ENCODE measurements around the gene SCFD2.
"Not testable (repeated sequence)": the region's sequence is repeated elsewhere in the genome, so short reads cannot be mapped to it uniquely, and the experiment has no call there.

Gene SCFD2

DNA sequence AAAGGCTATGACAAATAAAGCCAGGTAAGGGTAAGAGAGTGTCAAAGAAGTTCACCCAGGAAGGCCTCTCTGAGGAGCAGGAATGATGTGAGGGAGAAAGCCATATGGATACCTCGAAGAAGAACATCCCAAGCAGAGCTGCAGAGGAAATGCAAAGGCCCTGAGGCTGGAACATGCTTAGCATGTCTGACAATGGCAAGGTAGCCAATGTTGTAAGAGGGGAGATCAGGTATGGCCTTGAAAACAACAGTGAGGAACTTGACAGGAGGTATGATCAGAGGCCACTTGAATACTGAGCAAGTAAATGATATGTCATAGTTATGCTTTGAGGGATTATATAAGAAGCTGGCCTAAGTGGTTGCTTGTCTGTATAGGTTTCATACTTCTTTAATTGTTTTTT is 3.8 kb downstream of the SCFD2 start:
- H3K9me3 ChIP-seq (ENCODE audit: low read length) = no peaks in the 10 kb centered on the region
- no peak overlapping the region for H2AFZ ChIP-seq (ENCODE audit: low read depth, low read length)
- no peaks in the 10 kb centered on the region for H3K27me3 ChIP-seq (ENCODE audit: insufficient read depth, low read length)
- H3K4me3 ChIP-seq (ENCODE audit: low read length) = no peak overlapping the region
- H3K4me1 ChIP-seq (ENCODE audit: insufficient read depth, low read length) = peaks cover 8% of the 10 kb centered on the region
- no peaks in the 10 kb centered on the region for H3K36me3 ChIP-seq (ENCODE audit: insufficient read depth, low read length)

DNA sequence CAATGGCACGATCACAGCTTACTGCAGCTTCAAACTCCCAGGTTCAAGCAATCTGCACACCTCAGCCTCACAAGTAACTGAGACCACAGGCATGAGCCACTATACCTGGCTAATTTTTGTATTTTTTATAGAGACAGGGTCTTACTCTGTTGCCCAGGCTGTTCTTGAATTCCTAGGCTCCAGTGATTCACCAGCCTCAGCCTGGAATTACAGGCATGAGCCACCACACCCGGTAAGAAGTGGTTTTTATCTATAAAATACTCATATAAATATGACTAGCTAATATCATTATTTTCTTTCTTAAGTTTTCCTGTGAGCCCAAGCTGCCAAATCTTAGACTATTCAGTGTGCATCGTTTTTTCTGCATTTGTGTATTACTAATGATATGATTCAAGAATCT is 4.4 kb downstream of the SCFD2 start:
- no peak overlapping the region for H3K4me3 ChIP-seq (ENCODE audit: low read length)
- H2AFZ ChIP-seq (ENCODE audit: low read depth, low read length) = no peak overlapping the region
- H3K9me3 ChIP-seq (ENCODE audit: low read length) = no peaks in the 10 kb centered on the region
- no peaks in the 10 kb centered on the region for H3K36me3 ChIP-seq (ENCODE audit: insufficient read depth, low read length)
- H3K27me3 ChIP-seq (ENCODE audit: insufficient read depth, low read length) = no peaks in the 10 kb centered on the region
- H3K4me1 ChIP-seq (ENCODE audit: insufficient read depth, low read length) = peaks cover 8% of the 10 kb centered on the region

DNA sequence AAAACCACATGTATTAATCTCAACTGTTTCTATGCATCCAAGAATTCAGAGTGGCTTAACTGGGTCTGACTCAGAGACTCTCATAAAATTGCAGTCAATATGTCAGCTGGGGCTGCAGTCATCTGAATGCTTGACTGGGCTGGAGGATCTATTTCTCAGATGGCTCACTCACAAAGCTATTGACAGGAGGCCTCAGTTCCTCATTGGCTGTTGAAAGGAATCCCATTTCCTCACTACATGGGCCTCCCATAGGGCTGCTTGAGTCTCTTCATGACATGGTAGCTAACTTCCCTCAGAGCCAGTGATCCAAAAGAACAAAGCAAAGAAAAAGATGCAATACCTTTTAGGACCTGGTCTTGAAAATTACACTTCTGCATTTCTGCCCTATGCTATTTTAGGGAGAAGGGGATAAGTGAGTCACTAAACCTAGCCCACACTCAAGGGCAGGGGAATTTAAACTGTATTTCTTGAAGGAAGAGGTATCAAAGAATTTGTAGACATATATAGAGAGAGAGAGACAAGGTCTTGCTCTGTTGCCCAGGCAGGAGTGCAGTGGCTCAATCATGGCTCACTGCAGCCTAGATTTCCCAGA is 9.8 kb downstream of the SCFD2 start:
- Histone ChIP-seq H3K4me3 (ENCODE audit: low read length) (no peak overlapping the region), H3K36me3 (ENCODE audit: insufficient read depth, low read length) (no peaks in the 10 kb centered on the region), H3K27me3 (ENCODE audit: insufficient read depth, low read length) (no peaks in the 10 kb centered on the region), H3K9me3 (ENCODE audit: low read length) (peaks cover 5% of the 10 kb centered on the region), H3K4me1 (ENCODE audit: insufficient read depth, low read length) (no peaks in the 10 kb centered on the region), H2AFZ (ENCODE audit: low read depth, low read length) (no peak overlapping the region)

DNA sequence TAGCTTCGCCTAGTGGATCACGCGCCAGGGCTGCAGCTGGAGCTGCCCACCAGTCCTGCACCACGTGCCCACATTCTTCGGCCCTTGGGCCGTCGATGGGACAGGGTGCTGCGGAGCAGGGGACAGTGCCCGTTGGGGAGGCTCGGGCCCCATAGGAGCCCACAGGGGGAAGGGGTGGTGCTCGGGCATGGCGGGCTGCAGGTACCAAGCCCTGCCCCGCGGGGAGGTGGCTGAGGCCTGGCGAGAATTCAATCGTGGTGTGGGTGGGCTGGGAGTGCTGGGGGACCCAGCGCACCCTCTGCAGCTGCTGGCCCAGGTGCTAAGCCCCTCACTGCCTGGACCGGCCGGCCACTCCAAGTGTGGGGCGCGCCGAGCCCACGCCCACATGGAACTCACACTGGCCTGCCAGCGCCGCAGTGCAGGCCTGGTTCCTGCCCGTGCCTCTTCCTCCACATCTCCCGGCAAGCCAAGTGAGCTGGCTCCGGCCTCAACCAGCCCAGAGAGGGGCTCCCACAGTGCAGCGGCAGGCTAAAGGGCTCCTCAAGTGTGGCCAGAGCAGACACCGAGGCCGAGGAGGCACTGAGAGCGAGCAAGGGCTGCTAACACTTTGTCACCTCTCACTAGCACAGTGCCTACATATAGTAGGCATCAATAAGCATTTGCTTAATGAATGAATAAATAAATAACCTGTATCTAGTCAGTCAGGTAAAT is 11.7 kb downstream of the SCFD2 start:
- Histone ChIP-seq H3K4me3 (ENCODE audit: low read length) (no peak overlapping the region), H2AFZ (ENCODE audit: low read depth, low read length) (no peak overlapping the region), H3K4me1 (ENCODE audit: insufficient read depth, low read length) (no peaks in the 10 kb centered on the region), H3K36me3 (ENCODE audit: insufficient read depth, low read length) (no peaks in the 10 kb centered on the region), H3K9me3 (ENCODE audit: low read length) (peaks cover 5% of the 10 kb centered on the region), H3K27me3 (ENCODE audit: insufficient read depth, low read length) (no peaks in the 10 kb centered on the region)

DNA sequence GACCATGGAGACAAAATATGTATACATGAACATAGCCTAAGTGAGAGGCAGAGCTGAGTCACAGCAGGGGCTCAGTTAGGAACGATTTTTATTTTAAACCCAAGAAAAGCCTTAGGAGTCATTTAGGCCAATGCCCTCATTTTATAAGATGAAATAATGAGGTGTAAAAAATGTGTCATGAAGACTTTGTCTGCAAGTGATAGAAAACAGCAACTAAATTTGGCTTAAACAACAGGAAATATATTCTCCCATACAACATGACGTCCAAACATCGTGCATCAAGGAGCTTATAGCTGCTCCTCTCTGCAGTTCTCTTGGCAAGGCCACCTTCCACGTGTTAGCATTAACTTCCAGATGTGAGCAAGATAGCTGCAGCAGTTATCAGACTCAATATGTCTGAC is 16.8 kb downstream of the SCFD2 start:
- Histone ChIP-seq H3K36me3 (ENCODE audit: insufficient read depth, low read length) (no peaks in the 10 kb centered on the region), H3K27me3 (ENCODE audit: insufficient read depth, low read length) (no peaks in the 10 kb centered on the region), H3K4me3 (ENCODE audit: low read length) (no peak overlapping the region), H3K9me3 (ENCODE audit: low read length) (peaks cover 3% of the 10 kb centered on the region), H2AFZ (ENCODE audit: low read depth, low read length) (no peak overlapping the region), H3K4me1 (ENCODE audit: insufficient read depth, low read length) (no peaks in the 10 kb centered on the region)

DNA sequence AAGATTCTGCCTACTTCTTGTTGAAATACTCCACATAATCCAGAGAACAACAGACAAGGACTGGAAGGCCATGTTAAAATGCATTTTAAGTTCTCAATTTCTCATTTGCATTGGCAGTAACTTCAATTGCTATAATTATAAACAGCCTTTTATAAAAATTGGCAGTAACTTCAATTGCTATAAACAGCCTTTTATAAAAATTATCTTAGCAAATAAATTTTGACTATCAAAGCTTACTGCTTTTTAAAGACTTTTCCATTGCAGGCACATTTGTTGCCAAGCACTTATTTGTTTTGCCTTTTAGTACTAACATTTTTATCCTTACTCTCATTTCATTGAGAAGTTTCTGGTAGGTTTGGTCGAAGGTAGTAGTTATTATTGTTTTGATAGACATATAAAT is 17.8 kb downstream of the SCFD2 start:
- Histone ChIP-seq H3K27me3 (ENCODE audit: insufficient read depth, low read length) (no peaks in the 10 kb centered on the region), H2AFZ (ENCODE audit: low read depth, low read length) (no peak overlapping the region), H3K9me3 (ENCODE audit: low read length) (no peaks in the 10 kb centered on the region), H3K36me3 (ENCODE audit: insufficient read depth, low read length) (no peaks in the 10 kb centered on the region), H3K4me1 (ENCODE audit: insufficient read depth, low read length) (no peaks in the 10 kb centered on the region), H3K4me3 (ENCODE audit: low read length) (no peak overlapping the region)

DNA sequence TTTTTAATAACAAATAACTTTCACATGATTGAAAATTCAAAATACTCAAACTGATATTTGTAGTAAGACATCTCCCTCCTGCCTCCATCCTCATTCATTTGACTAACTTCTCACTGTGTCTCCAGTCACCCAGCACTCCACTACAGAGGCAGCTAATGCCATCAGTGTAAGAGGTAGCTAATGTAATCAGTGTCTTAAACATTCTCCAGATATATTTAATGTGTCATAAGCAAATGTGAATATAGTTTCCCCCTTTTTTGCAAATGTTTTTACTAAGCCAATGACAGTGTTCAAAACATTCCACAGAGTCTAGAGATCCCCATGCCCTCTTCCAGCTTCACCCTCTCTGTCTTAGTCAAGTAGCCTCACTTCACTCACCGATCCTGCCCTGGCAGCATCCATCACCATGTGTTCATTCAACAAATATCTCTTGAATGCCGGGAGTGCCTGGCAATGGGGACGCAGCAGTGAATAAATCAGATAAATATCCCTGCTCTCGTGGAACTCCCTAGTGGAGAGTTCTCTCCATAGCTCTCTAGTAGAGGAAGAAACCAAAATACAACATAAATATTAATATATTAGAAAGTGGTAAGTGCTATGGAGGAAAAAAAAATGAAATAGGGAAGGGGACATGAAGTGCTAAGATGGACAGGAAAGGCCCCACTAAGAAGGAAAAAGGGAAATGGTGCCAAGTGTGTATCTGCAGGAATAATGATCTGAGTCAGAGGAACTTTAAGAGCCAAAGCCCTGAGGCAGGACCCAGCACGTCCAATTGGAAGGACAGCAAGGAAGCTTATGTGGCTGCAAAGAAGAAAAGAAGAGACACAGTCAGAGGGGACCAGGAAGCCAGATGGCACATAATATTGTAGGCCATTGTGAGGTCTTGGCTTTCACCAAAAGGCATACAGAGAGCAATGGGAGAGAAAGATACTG is 18.7 kb downstream of the SCFD2 start:
- no peak overlapping the region for H2AFZ ChIP-seq (ENCODE audit: low read depth, low read length)

DNA sequence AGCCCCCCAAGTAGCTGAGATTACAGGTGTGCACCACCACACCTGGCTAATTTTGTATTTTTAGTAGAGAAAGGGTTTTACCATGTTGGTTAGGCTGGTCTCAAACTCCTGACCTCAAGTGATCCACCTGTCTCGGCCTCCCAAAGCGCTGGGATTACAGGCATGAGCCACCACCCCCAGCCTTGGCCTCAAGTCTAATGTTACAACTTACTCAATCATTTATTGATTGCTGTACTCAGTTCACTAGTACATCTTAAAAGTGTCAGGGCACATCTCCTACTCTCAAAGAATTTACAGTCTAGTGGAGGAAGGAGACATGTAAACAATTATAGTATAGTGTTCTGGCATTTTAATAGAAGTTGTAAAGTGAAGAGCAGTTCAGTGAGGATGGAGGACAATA is 19.5 kb downstream of the SCFD2 start:
- not testable (repeated sequence) for H3K27me3 ChIP-seq (ENCODE audit: insufficient read depth, low read length); H3K9me3 ChIP-seq (ENCODE audit: low read length); H3K4me3 ChIP-seq (ENCODE audit: low read length); H2AFZ ChIP-seq (ENCODE audit: low read depth, low read length); H3K4me1 ChIP-seq (ENCODE audit: insufficient read depth, low read length); H3K36me3 ChIP-seq (ENCODE audit: insufficient read depth, low read length)

More for the DNA sequence above, 18.7 kb downstream of the SCFD2 start:
- Histone ChIP-seq H3K36me3 (ENCODE audit: insufficient read depth, low read length) (no peaks in the 10 kb centered on the region), H3K4me3 (ENCODE audit: low read length) (no peak overlapping the region), H3K27me3 (ENCODE audit: insufficient read depth, low read length) (no peaks in the 10 kb centered on the region), H3K4me1 (ENCODE audit: insufficient read depth, low read length) (no peaks in the 10 kb centered on the region), H3K9me3 (ENCODE audit: low read length) (no peaks in the 10 kb centered on the region)

DNA sequence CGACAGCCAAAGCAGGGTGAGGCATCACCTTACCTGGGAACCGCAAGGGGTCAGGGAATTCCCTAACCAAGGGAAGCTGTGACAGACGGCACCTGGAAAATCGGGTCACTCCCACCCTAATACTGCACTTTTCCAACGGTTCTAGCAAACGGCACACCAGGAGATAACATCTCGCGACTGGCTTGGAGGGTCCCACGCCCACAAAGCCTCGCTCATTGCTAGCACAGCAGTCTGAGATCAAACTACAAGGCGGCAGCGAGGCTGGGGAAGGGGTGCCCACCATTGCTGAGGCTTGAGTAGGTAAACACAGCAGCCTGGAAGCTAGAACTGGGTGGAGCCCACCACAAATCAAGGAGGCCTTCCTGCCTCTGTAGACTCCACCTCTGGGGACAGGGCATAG is 25.7 kb downstream of the SCFD2 start:
- H3K27me3 ChIP-seq (ENCODE audit: insufficient read depth, low read length); H2AFZ ChIP-seq (ENCODE audit: low read depth, low read length); H3K4me3 ChIP-seq (ENCODE audit: low read length): not testable (repeated sequence)

DNA sequence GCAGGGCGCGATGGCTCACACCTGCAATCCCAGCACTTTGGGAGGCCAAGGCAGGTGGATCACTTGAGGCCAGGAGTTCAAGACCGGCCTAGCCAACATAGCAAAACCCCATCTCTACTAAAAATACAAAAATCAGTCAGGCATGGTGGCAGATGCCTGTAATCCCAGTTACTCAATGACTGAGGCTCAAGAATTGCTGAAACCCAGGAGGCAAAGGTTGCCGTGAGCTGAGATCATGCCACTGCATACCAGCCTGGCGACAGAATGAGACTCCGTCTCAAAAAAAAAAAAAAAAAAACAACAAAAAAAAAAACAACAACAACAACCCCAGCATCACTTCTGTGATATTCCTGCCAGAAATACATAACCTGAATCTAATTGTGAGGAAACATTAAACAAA is 30.9 kb downstream of the SCFD2 start:
- not testable (repeated sequence) for H3K36me3 ChIP-seq (ENCODE audit: insufficient read depth, low read length); H3K9me3 ChIP-seq (ENCODE audit: low read length); H2AFZ ChIP-seq (ENCODE audit: low read depth, low read length); H3K4me3 ChIP-seq (ENCODE audit: low read length); H3K4me1 ChIP-seq (ENCODE audit: insufficient read depth, low read length); H3K27me3 ChIP-seq (ENCODE audit: insufficient read depth, low read length)

More for the DNA sequence above, 25.7 kb downstream of the SCFD2 start:
- not testable (repeated sequence) for H3K36me3 ChIP-seq (ENCODE audit: insufficient read depth, low read length); H3K4me1 ChIP-seq (ENCODE audit: insufficient read depth, low read length); H3K9me3 ChIP-seq (ENCODE audit: low read length)

DNA sequence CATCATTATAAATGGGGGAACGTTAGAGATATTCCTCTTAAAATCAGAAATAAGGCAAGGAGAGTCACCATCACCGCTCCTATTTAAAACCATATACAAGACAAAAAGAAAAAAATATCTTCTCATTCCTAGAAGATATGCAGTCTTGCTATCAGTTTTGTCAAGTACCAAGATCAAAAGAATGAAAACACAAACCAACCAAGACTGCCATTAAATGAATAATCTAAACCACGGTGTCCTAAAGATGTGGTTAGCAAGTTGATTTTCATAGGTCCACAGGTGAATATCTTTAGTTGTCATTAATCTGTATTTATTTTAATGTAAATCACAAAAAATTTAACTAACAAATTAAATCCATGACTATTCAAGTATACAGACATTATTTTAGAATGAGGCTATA is 39.3 kb downstream of the SCFD2 start:
- H3K4me1 ChIP-seq (ENCODE audit: insufficient read depth, low read length) = no peaks in the 10 kb centered on the region
- H3K36me3 ChIP-seq (ENCODE audit: insufficient read depth, low read length) = no peaks in the 10 kb centered on the region
- H3K4me3 ChIP-seq (ENCODE audit: low read length) = no peak overlapping the region
- no peaks in the 10 kb centered on the region for H3K27me3 ChIP-seq (ENCODE audit: insufficient read depth, low read length)
- H3K9me3 ChIP-seq (ENCODE audit: low read length) = peaks cover 2% of the 10 kb centered on the region
- H2AFZ ChIP-seq (ENCODE audit: low read depth, low read length) = no peak overlapping the region

DNA sequence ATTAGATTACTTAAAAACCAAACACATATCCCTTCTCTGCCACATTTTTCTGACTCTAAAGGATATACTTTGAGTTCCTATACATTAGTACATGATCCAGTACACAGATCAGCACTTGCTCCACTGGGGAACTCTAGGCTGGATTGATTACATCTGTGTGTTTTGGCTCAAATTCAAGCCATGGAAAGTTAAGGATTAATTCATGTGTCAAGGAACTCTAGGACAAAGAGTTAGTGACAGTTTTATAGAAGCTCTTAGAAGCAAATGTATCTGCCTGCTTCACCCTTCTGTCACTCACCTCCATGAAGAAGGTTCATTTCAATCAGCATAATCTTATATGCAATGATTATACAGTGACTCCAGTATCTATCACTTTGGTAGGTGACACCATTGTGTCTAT is 43.2 kb downstream of the SCFD2 start:
- no peaks in the 10 kb centered on the region for H3K27me3 ChIP-seq (ENCODE audit: insufficient read depth, low read length)
- H3K36me3 ChIP-seq (ENCODE audit: insufficient read depth, low read length) = no peaks in the 10 kb centered on the region

DNA sequence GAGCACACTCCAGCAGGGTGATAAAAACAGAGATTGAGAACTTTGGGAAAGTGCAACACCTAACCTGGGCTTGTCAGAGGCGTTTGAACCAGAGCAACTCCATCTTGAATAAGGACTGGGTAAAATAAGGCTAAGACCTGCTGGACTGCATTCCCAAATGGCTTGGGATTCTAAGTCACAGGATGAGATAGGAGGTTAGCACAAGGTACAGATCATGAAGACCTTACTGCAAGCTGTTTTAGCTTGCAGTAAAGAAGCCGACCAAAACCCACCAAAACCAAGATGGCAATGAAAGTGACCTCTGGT is 43.9 kb downstream of the SCFD2 start:
- H3K4me3 ChIP-seq (ENCODE audit: low read length) = no peak overlapping the region
- no peak overlapping the region for H2AFZ ChIP-seq (ENCODE audit: low read depth, low read length)
- H3K36me3 ChIP-seq (ENCODE audit: insufficient read depth, low read length) = no peaks in the 10 kb centered on the region
- H3K4me1 ChIP-seq (ENCODE audit: insufficient read depth, low read length) = no peaks in the 10 kb centered on the region
- H3K27me3 ChIP-seq (ENCODE audit: insufficient read depth, low read length) = no peaks in the 10 kb centered on the region
- no peaks in the 10 kb centered on the region for H3K9me3 ChIP-seq (ENCODE audit: low read length)

More for the DNA sequence above, 43.2 kb downstream of the SCFD2 start:
- no peak overlapping the region for H2AFZ ChIP-seq (ENCODE audit: low read depth, low read length)
- no peak overlapping the region for H3K4me3 ChIP-seq (ENCODE audit: low read length)
- H3K9me3 ChIP-seq (ENCODE audit: low read length) = peaks cover 2% of the 10 kb centered on the region
- no peaks in the 10 kb centered on the region for H3K4me1 ChIP-seq (ENCODE audit: insufficient read depth, low read length)
